ENCODE data around the gene RPTOR. TPM values are rescaled to one million over a fixed set of nuclear protein-coding genes. Genes with fewer than 3 reads are reported as not detected.

The RPTOR gene
- total and polyA plus RNA-seq, 10 of the 15 experiments (the other 5 are each of a cell fraction or from before 2014, with no cell fraction given), result 0.18 to 32.1 (median 7.8) TPM

GRCh38 chr17:80655608-80656007 is 111.0 kb downstream of the RPTOR start:
- in situ Hi-C loops (cut with MboI), result no loop called here
- ChIA-PET RAD21 (ENCODE audit: unreplicated experiment) (no interaction called here), SMC1A (ENCODE audit: uncharacterized antibody, unreplicated experiment) (no interaction called here), CTCF (no interaction called here), POLR2A (no interaction called here)
- 97% methylated on average over 7 of the region's 7 CpGs for WGBS (ENCODE audit: insufficient coverage, insufficient replicate concordance, low lambda C conversion rate, missing lambda C conversion rate)
- peaks cover 2% of the 10 kb centered on the region; the same call in 1 of the 2 replicates for H3K79me2 ChIP-seq (ENCODE audit: control insufficient read depth, insufficient read depth, low read length)
- DNase-seq (ENCODE audit: low read depth, low spot score), result no peak
- no peaks in the 10 kb centered on the region for H4K20me1 ChIP-seq (ENCODE audit: control insufficient read depth, insufficient read depth)
- intact Hi-C loops (cut with micrococcal nuclease; ENCODE audit: unreplicated experiment), result no loop called here
- H3K36me3 ChIP-seq (ENCODE audit: control insufficient read depth in 2 of 2, insufficient read depth in 2 of 2, low read length in 1 of 2), result no peaks in the 10 kb centered on the region
- no peak overlapping the region for H3K9ac ChIP-seq (ENCODE audit: control insufficient read depth, insufficient read depth, low read length)
- TF ChIP-seq TARDBP (IDR thresholded peaks at IDR 0.05; ENCODE audit: borderline replicate concordance) (no peak), NFYA (IDR thresholded peaks at IDR 0.05; ENCODE audit: borderline replicate concordance, low read depth, low read length) (no peak)
- no peak overlapping the region for H3K4me2 ChIP-seq (ENCODE audit: control insufficient read depth, insufficient read depth)
- no peak for ATAC-seq
- no peak for FAIRE-seq
- no TSS peak for BruUV-seq (replicated peaks)
- H3K9me3 ChIP-seq (replicated peaks; ENCODE audit: control insufficient read depth, insufficient read depth, low read length), result peaks cover 5% of the 10 kb centered on the region; the same call in 2 of the 3 replicates
- H3K4me1 ChIP-seq (ENCODE audit: control insufficient read depth, insufficient read depth, low read length), result no peaks in the 10 kb centered on the region
- H3K27ac ChIP-seq (ENCODE audit: control insufficient read depth, insufficient read depth), result no peak overlapping the region
- no peak overlapping the region for H2AFZ ChIP-seq (ENCODE audit: control insufficient read depth, low read depth, low read length)
- no peak overlapping the region for H3K4me3 ChIP-seq
- no peaks in the 10 kb centered on the region for H3K27me3 ChIP-seq (replicated peaks in 1 of 2; ENCODE audit: control insufficient read depth in 2 of 2, insufficient read depth in 2 of 2, low read length in 1 of 2)

GRCh38 chr17:80656590-80656989 is 112.0 kb downstream of the RPTOR start:
- Histone ChIP-seq H3K79me2 (ENCODE audit: control insufficient read depth, insufficient read depth, low read length) (peaks cover 2% of the 10 kb centered on the region; the same call in 1 of the 2 replicates), H3K4me3 (no peak overlapping the region), H3K9me3 (replicated peaks; ENCODE audit: control insufficient read depth, insufficient read depth, low read length) (peaks cover 5% of the 10 kb centered on the region; the same call in 2 of the 3 replicates), H2AFZ (ENCODE audit: control insufficient read depth, low read depth, low read length) (no peak overlapping the region), H3K36me3 (ENCODE audit: control insufficient read depth in 2 of 2, insufficient read depth in 2 of 2, low read length in 1 of 2) (no peaks in the 10 kb centered on the region), H3K27ac (ENCODE audit: control insufficient read depth, insufficient read depth) (no peak overlapping the region), H3K4me1 (ENCODE audit: control insufficient read depth, insufficient read depth, low read length) (no peaks in the 10 kb centered on the region), H3K9ac (ENCODE audit: control insufficient read depth, insufficient read depth, low read length) (no peak overlapping the region), H3K4me2 (ENCODE audit: control insufficient read depth, insufficient read depth) (no peak overlapping the region), H3K27me3 (replicated peaks in 1 of 2; ENCODE audit: control insufficient read depth in 2 of 2, insufficient read depth in 2 of 2, low read length in 1 of 2) (no peaks in the 10 kb centered on the region), H4K20me1 (ENCODE audit: control insufficient read depth, insufficient read depth) (no peaks in the 10 kb centered on the region)
- ATAC-seq, result no peak; the same call in 2 of the 3 replicates
- no peak for FAIRE-seq
- WGBS (ENCODE audit: insufficient coverage, insufficient replicate concordance, low lambda C conversion rate, missing lambda C conversion rate), result 27% methylated on average over 8 of the region's 8 CpGs
- no TSS peak for BruUV-seq (replicated peaks)
- RAD21 ChIA-PET (ENCODE audit: unreplicated experiment), result no interaction called here
- intact Hi-C loops (cut with micrococcal nuclease; ENCODE audit: unreplicated experiment), result no loop called here
- no peak for TF ChIP-seq PAX8 (IDR thresholded peaks at IDR 0.05)
- peak in 1 of 2 experiments; percentile 24; a peak in 1 of 4 replicates for TF ChIP-seq BHLHE40 (IDR thresholded peaks at IDR 0.05; ENCODE audit: borderline replicate concordance in 1 of 2, low read depth in 2 of 2, low read length in 1 of 2)
- TF ChIP-seq ZBTB33 (IDR thresholded peaks at IDR 0.05), result no peak
- no peak for TF ChIP-seq ATF3 (IDR thresholded peaks at IDR 0.05; ENCODE audit: borderline replicate concordance, extremely low read depth, low read depth, low read length)
- POLR2A ChIA-PET, result no interaction called here
- peak; percentile 21 for DNase-seq (ENCODE audit: low read depth, low spot score)
- in situ Hi-C loops (cut with MboI), result no loop called here
- CTCF ChIA-PET, result interaction anchor here (0.9 kb wide), 1 partner anchor 9 kb away, joined by 4 read pairs; no protein-coding TSS in a partner anchor
- SMC1A ChIA-PET (ENCODE audit: uncharacterized antibody, unreplicated experiment), result no interaction called here
